Loucy (cell line): ENCODE measurements around the gene BPIFB4.

Experiments
- EZH2phosphoT487 ChIP-seq: fragments of 200-600 bp; IDR thresholded peaks from 2 replicates; pipeline ENCODE4 v1.6.1; 2018; ENCODE audit warnings: antibody characterized with exemption, mild to moderate bottlenecking, moderate library complexity, borderline replicate concordance
- TF ChIP-seq, protein P1 (sequence below): fragments of 200-600 bp; sonication (generic); conservative IDR thresholded peaks from 2 replicates; pipeline ENCODE4 v1.5.1; 2014; ENCODE audit warnings: mild to moderate bottlenecking, antibody characterized with exemption, low read length

- TF ChIP-seq, protein P1, sequence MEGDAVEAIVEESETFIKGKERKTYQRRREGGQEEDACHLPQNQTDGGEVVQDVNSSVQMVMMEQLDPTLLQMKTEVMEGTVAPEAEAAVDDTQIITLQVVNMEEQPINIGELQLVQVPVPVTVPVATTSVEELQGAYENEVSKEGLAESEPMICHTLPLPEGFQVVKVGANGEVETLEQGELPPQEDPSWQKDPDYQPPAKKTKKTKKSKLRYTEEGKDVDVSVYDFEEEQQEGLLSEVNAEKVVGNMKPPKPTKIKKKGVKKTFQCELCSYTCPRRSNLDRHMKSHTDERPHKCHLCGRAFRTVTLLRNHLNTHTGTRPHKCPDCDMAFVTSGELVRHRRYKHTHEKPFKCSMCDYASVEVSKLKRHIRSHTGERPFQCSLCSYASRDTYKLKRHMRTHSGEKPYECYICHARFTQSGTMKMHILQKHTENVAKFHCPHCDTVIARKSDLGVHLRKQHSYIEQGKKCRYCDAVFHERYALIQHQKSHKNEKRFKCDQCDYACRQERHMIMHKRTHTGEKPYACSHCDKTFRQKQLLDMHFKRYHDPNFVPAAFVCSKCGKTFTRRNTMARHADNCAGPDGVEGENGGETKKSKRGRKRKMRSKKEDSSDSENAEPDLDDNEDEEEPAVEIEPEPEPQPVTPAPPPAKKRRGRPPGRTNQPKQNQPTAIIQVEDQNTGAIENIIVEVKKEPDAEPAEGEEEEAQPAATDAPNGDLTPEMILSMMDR = no peak
- TF ChIP-seq EZH2phosphoT487 = no peak
Observed at GRCh38 chr20:33110147-33110825, 30.8 kb downstream of the BPIFB4 start.
